Neural progenitor cell (in vitro differentiated cells): ENCODE results near the gene ZSCAN5B.

Source experiments
- EZH2 ChIP-seq: fragments of 200-600 bp; sonication (generic); IDR thresholded peaks from 2 replicates; pipeline ENCODE4 v1.6.1; 2017; ENCODE audit warnings: antibody characterized with exemption, mild to moderate bottlenecking, moderate library complexity
- EZH2phosphoT487 ChIP-seq: fragments of 200-600 bp; sonication (generic); IDR thresholded peaks from 2 replicates; pipeline ENCODE4 v1.6.1; 2017; ENCODE audit warnings: antibody characterized with exemption
- TF ChIP-seq, protein P1 (sequence below): fragments of 200-600 bp; sonication (generic); IDR thresholded peaks from 2 replicates; pipeline ENCODE4 v1.5.1; 2017; ENCODE audit warnings: antibody characterized with exemption, mild to moderate bottlenecking

GRCh38 chr19:56222901-56223300, 25.3 kb upstream of the ZSCAN5B start:
- TF ChIP-seq, protein P1, sequence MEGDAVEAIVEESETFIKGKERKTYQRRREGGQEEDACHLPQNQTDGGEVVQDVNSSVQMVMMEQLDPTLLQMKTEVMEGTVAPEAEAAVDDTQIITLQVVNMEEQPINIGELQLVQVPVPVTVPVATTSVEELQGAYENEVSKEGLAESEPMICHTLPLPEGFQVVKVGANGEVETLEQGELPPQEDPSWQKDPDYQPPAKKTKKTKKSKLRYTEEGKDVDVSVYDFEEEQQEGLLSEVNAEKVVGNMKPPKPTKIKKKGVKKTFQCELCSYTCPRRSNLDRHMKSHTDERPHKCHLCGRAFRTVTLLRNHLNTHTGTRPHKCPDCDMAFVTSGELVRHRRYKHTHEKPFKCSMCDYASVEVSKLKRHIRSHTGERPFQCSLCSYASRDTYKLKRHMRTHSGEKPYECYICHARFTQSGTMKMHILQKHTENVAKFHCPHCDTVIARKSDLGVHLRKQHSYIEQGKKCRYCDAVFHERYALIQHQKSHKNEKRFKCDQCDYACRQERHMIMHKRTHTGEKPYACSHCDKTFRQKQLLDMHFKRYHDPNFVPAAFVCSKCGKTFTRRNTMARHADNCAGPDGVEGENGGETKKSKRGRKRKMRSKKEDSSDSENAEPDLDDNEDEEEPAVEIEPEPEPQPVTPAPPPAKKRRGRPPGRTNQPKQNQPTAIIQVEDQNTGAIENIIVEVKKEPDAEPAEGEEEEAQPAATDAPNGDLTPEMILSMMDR, result peak; percentile 15
- TF ChIP-seq EZH2phosphoT487 (no peak), EZH2 (no peak)
